PC-3 (cell line): Measurements from ENCODE around the gene ZSWIM1. TPM values are rescaled to one million over a fixed set of nuclear protein-coding genes. Genes with fewer than 3 reads are reported as not detected.
A peak's percentile ranks its signal among the peaks of the same experiment; 100 is the strongest.
"Not testable (repeated sequence)": the region's sequence is repeated elsewhere in the genome, so short reads cannot be mapped to it uniquely, and the experiment has no call there.

Source experiments
- ATAC-seq: fragments of 200-7000 bp; cut with Tn5 transposase; 2 replicates; pipeline ENCODE4 v1.9.1; 2020; ENCODE audit warnings: mild to moderate bottlenecking, moderate library complexity
- BruUV-seq: library from RNA; stranded (reverse); fragments of 400-500 nt; replicated peaks from 2 replicates; lab custom pipeline; 2021; lab: Mats Ljungman, UMichigan
- CTCF ChIA-PET: fragments of 300-600 bp; sonication (Branson Sonifier 250); formaldehyde crosslinking; loops from one replicate; lab custom pipeline; 2022; ENCODE audit warnings: antibody characterized with exemption; lab: Charles Lee
- POLR2A ChIA-PET: fragments of 300-600 bp; sonication (Branson Sonifier 250); formaldehyde crosslinking; loops from one replicate; lab custom pipeline; 2022; ENCODE audit warnings: antibody characterized with exemption; ENCODE audit not compliant: unreplicated experiment; lab: Charles Lee
- DNase-seq: peaks from one replicate; pipeline ENCODE4 v3.0.0-alpha.2; 2015
- H2AFZ ChIP-seq: fragments of 300-600 bp; sonication (generic); 2 replicates; pipeline ENCODE4 v1.6.0; 2016; ENCODE audit warnings: antibody characterized with exemption, low read length
- H3F3A ChIP-seq: fragments of 300-600 bp; sonication (generic); one replicate; pipeline ENCODE4 v1.6.0; 2017; ENCODE audit warnings: antibody characterized with exemption, low read length, control low read depth, mild to moderate bottlenecking; ENCODE audit not compliant: unreplicated experiment
- H3K27ac ChIP-seq: fragments of 300-600 bp; sonication (generic); 2 replicates; pipeline ENCODE4 v1.5.1; 2016; ENCODE audit warnings: mild to moderate bottlenecking, low read length
- H3K27me3 ChIP-seq: fragments of 300-600 bp; sonication (generic); 2 replicates; pipeline ENCODE4 v1.6.1; 2016; ENCODE audit warnings: low read length, mixed read lengths
- H3K36me3 ChIP-seq: fragments of 300-600 bp; sonication (generic); 2 replicates; pipeline ENCODE4 v1.6.1; 2016; ENCODE audit warnings: low read depth, mixed run types, low read length, mixed read lengths
- H3K4me1 ChIP-seq: fragments of 300-600 bp; sonication (generic); 2 replicates; pipeline ENCODE4 v1.5.1; 2016; ENCODE audit warnings: low read length; ENCODE audit not compliant: insufficient read depth
- H3K4me2 ChIP-seq: fragments of 300-600 bp; sonication (generic); 2 replicates; pipeline ENCODE4 v1.6.0; 2016; ENCODE audit warnings: low read length
- H3K4me3 ChIP-seq: fragments of 300-600 bp; sonication (generic); 2 replicates; pipeline ENCODE4 v1.5.1; 2016; ENCODE audit warnings: mild to moderate bottlenecking, low read length, mixed read lengths
- H3K79me2 ChIP-seq: fragments of 300-600 bp; sonication (generic); 2 replicates; pipeline ENCODE4 v1.6.1; 2017; ENCODE audit warnings: low read length, mixed read lengths
- H3K9ac ChIP-seq: fragments of 300-600 bp; sonication (generic); 2 replicates; pipeline ENCODE4 v1.6.0; 2016; ENCODE audit warnings: mild to moderate bottlenecking, low read length
- H3K9me2 ChIP-seq: fragments of 300-600 bp; sonication (generic); replicated peaks from 2 replicates; pipeline ENCODE4 v1.6.1; 2016; ENCODE audit warnings: mixed run types, low read length, mixed read lengths
- H3K9me3 ChIP-seq: fragments of 300-600 bp; sonication (generic); 2 replicates; pipeline ENCODE4 v1.6.1; 2016; ENCODE audit warnings: low read length, mixed read lengths
- H4K20me1 ChIP-seq: fragments of 300-600 bp; sonication (generic); 2 replicates; pipeline ENCODE4 v1.6.1; 2016; ENCODE audit warnings: low read length, mixed read lengths
- CTCF ChIP-seq: fragments of 300-600 bp; sonication (generic); conservative IDR thresholded peaks from 2 replicates; pipeline ENCODE4 v1.5.1; 2017; ENCODE audit warnings: antibody characterized with exemption, low read depth, mild to moderate bottlenecking, low read length
- EZH2 ChIP-seq: fragments of 300-600 bp; sonication (generic); IDR thresholded peaks from one replicate; pipeline ENCODE4 v1.6.1; 2017; ENCODE audit warnings: antibody characterized with exemption, mild to moderate bottlenecking, low read length; ENCODE audit not compliant: unreplicated experiment
- EZH2phosphoT487 ChIP-seq: fragments of 300-600 bp; sonication (generic); IDR thresholded peaks from 2 replicates; pipeline ENCODE4 v1.6.1; 2018; ENCODE audit warnings: mild to moderate bottlenecking, antibody characterized with exemption, low read length, borderline replicate concordance
- intact Hi-C: fragments of 100-400 bp; cut with micrococcal nuclease; formaldehyde crosslinking; loops from 2 replicates; pipeline ENCODE4 v1.9.0; 2023
- total RNA-seq: library from RNA; depleted of rRNA; stranded (reverse); fragments of >200 nt; gene quantifications from 2 replicates; pipeline ENCODE4 v1.2.3, GENCODE V29; 2014

The ZSWIM1 gene
- total RNA-seq, 1 experiment from 2014 or later: 16.3 TPM

- Histone ChIP-seq H3K9me2 (no peaks in the 10 kb centered on the region), H3F3A (no peaks in the 10 kb centered on the region), H3K4me3 (no peak overlapping the region), H3K36me3 (peaks cover 16% of the 10 kb centered on the region; the same call in 1 of the 2 replicates), H3K4me2 (no peak overlapping the region), H3K4me1 (no peaks in the 10 kb centered on the region), H3K9ac (no peak overlapping the region), H3K27ac (no peak overlapping the region), H3K9me3 (no peaks in the 10 kb centered on the region), H4K20me1 (no peaks in the 10 kb centered on the region), H3K79me2 (no peaks in the 10 kb centered on the region), H3K27me3 (no peaks in the 10 kb centered on the region), H2AFZ (no peak overlapping the region)
- DNase-seq (no peak), ATAC-seq (no peak)
- POLR2A ChIA-PET: no interaction called here
- BruUV-seq: TSS peak; percentile 26
- CTCF ChIA-PET: no interaction called here
- TF ChIP-seq CTCF (no peak), EZH2 (no peak), EZH2phosphoT487 (no peak)
- intact Hi-C loops: no loop called here
These were observed 17.3 kb downstream of the ZSWIM1 start for GRCh38 chr20:45898285-45898684.

DNA sequence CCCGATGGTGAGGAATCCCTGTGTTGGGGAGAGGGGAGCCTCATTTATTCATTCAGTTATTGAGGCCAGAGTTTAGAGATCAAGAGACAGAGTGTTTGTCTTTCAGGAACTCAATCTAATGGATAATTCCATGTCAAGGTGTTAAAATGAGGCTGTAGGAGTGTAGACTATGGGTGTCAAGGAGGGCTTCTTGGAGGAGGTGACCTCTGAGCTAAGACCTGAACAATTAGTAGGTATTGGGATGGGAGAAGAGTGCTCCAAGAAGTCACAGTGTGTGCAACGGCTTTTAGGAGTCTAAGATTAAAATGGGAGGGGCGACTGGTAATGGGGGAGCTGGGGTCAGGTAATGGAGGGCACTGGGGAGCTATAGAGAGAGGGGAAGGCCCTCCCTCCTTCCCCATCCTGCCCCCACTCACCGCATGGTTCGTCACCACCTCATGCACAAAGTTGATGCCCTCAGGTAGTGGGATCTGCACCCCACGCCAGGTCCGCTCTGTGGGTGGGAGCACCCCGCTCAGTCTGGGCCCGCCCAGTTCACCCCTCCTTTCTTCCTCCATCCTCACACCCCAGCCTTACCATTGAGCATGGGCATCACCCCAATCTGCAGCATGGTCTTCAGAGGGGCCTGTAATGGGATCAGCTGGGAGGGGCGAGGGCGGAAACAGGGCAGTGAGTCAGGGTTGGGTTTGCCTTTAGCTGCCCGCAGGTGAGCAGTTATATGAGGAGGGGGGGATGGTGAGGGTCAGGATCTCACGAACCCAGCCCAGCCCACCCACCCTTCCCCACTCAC, 18.2 kb downstream of the ZSWIM1 start:
- CTCF ChIA-PET: no interaction called here
- intact Hi-C loops: no loop called here

GRCh38 chr20:45901332-45901731, 20.3 kb downstream of the ZSWIM1 start:
- CTCF ChIA-PET, intact Hi-C loops, BruUV-seq, H4K20me1 ChIP-seq, H3K9me2 ChIP-seq, ATAC-seq, H2AFZ ChIP-seq, H3K36me3 ChIP-seq, H3K9ac ChIP-seq, H3K9me3 ChIP-seq, H3K4me3 ChIP-seq, H3K79me2 ChIP-seq, POLR2A ChIA-PET, H3F3A ChIP-seq, H3K4me2 ChIP-seq, DNase-seq, H3K27me3 ChIP-seq, H3K27ac ChIP-seq: not testable (repeated sequence)
- H3K4me1 ChIP-seq: peaks cover 15% of the 10 kb centered on the region

More for the DNA sequence above, 18.2 kb downstream of the ZSWIM1 start:
- no peak overlapping the region for H3K4me3 ChIP-seq
- H3K4me2 ChIP-seq: no peak overlapping the region
- no peak overlapping the region for H3K27ac ChIP-seq
- H3K9ac ChIP-seq: no peak overlapping the region
- no peaks in the 10 kb centered on the region for H3K79me2 ChIP-seq
- no TSS peak for BruUV-seq
- H4K20me1 ChIP-seq: no peaks in the 10 kb centered on the region
- no peaks in the 10 kb centered on the region for H3K4me1 ChIP-seq
- TF ChIP-seq EZH2phosphoT487 (no peak), CTCF (no peak)
- no peaks in the 10 kb centered on the region for H3F3A ChIP-seq
- peaks cover 11% of the 10 kb centered on the region; the same call in 1 of the 2 replicates for H3K36me3 ChIP-seq
- ATAC-seq (no peak), DNase-seq (no peak)
- H3K27me3 ChIP-seq: no peaks in the 10 kb centered on the region
- POLR2A ChIA-PET: no interaction called here
- H3K9me3 ChIP-seq: no peaks in the 10 kb centered on the region
- no peak overlapping the region for H2AFZ ChIP-seq
- H3K9me2 ChIP-seq: no peaks in the 10 kb centered on the region
